GM12878 (cell line): Measurements from ENCODE around the gene PLXNA2. TPM values are rescaled to one million over a fixed set of nuclear protein-coding genes. Genes with fewer than 3 reads are reported as not detected.

Experiments used
- ATAC-seq: fragments of 200-7000 bp; cut with Tn5 transposase; 3 replicates; pipeline ENCODE4 v1.9.1; 2020; ENCODE audit warnings: mild to moderate bottlenecking, moderate library complexity
- BruUV-seq: library from RNA; stranded (reverse); fragments of 400-500 nt; replicated peaks from 2 replicates; lab custom pipeline; 2021; lab: Mats Ljungman, UMichigan
- CTCF ChIA-PET: fragments of 300-600 bp; sonication (Branson Sonifier 250); formaldehyde crosslinking; extraction: SDS; loops from one replicate; lab custom pipeline; 2021; ENCODE audit warnings: inconsistent platforms; lab: Yijun Ruan, JAX
- POLR2A ChIA-PET: fragments of 350-600 bp; formaldehyde crosslinking; extraction: SDS; loops from one replicate; lab custom pipeline; 2021; ENCODE audit warnings: inconsistent platforms; lab: Charles Lee
- RAD21 ChIA-PET: fragments of 300-600 bp; sonication (Branson Sonifier 250); formaldehyde crosslinking; loops from one replicate; lab custom pipeline; 2023; ENCODE audit warnings: antibody characterized with exemption; ENCODE audit not compliant: unreplicated experiment; lab: Charles Lee
- SMC1A ChIA-PET: fragments of 300-600 bp; sonication (Branson Sonifier 250); formaldehyde crosslinking; loops from one replicate; lab custom pipeline; 2023; ENCODE audit not compliant: unreplicated experiment, uncharacterized antibody; lab: Charles Lee
- DNase-seq: peaks from one replicate; pipeline ENCODE4 v3.0.0-alpha.2; 2011; ENCODE audit warnings: low read depth, low spot score
- FAIRE-seq: peaks from 3 replicates; lab custom pipeline; 2011; peaks lifted over from hg19 to GRCh38; lab: Jason Lieb, UNC
- H2AFZ ChIP-seq: 2 replicates; pipeline ENCODE4 v1.6.0; 2011; ENCODE audit warnings: low read depth, low read length, control low read depth; ENCODE audit not compliant: control insufficient read depth
- H3K27ac ChIP-seq: 2 replicates; pipeline ENCODE4 v1.5.1; 2011; ENCODE audit warnings: control low read depth; ENCODE audit not compliant: control insufficient read depth, insufficient read depth
- H3K27me3 ChIP-seq, 2 experiments: replicated peaks in 1 of 2; 2 replicates each; pipeline versions ENCODE4 v1.6.0 to v1.6.1; 2011; ENCODE audit warnings: low read length in 1 of 2; ENCODE audit not compliant: control insufficient read depth in 2 of 2, insufficient read depth in 2 of 2
- H3K36me3 ChIP-seq, 2 experiments: 2 replicates each; pipeline ENCODE4 v1.5.1; 2011; ENCODE audit warnings: low read length in 1 of 2; ENCODE audit not compliant: control insufficient read depth in 2 of 2, insufficient read depth in 2 of 2
- H3K4me1 ChIP-seq: 2 replicates; pipeline ENCODE4 v1.6.1; 2011; ENCODE audit warnings: mild to moderate bottlenecking, low read length, moderate library complexity, mixed read lengths; ENCODE audit not compliant: control insufficient read depth, insufficient read depth
- H3K4me2 ChIP-seq: 2 replicates; pipeline ENCODE4 v1.6.0; 2011; ENCODE audit warnings: control low read depth; ENCODE audit not compliant: control insufficient read depth, insufficient read depth
- H3K4me3 ChIP-seq: fragments of 200-600 bp; sonication (generic); 2 replicates; pipeline ENCODE4 v1.5.1; 2016
- H3K79me2 ChIP-seq: 2 replicates; pipeline ENCODE4 v1.6.0; 2011; ENCODE audit warnings: low read length; ENCODE audit not compliant: control insufficient read depth, insufficient read depth
- H3K9ac ChIP-seq: 2 replicates; pipeline ENCODE4 v1.8.0; 2011; ENCODE audit warnings: low read length, control low read depth, mixed read lengths; ENCODE audit not compliant: control insufficient read depth, insufficient read depth
- H3K9me3 ChIP-seq: replicated peaks from 3 replicates; pipeline ENCODE4 v1.5.1; 2011; ENCODE audit warnings: mild to moderate bottlenecking, low read length; ENCODE audit not compliant: control insufficient read depth, insufficient read depth
- H4K20me1 ChIP-seq: 2 replicates; pipeline ENCODE4 v1.6.0; 2011; ENCODE audit not compliant: control insufficient read depth, insufficient read depth
- ATF7 ChIP-seq: fragments of 450-650 bp; IDR thresholded peaks from 2 replicates; pipeline ENCODE4 v1.6.1; 2016; ENCODE audit warnings: low read depth, mild to moderate bottlenecking
- ETV6 ChIP-seq, 2 experiments: fragments of 450-650 bp in 1 of 2; IDR thresholded peaks in 1 of 2; conservative IDR thresholded peaks in 1 of 2; 2 replicates each; pipeline ENCODE4 v1.6.1; 2014; ENCODE audit warnings: antibody characterized with exemption in 1 of 2, borderline replicate concordance in 1 of 2, low read depth in 1 of 2, mild to moderate bottlenecking in 1 of 2, moderate library complexity in 1 of 2
- RCOR1 ChIP-seq: conservative IDR thresholded peaks from 2 replicates; pipeline ENCODE4 v1.6.1; 2012; ENCODE audit warnings: low read depth, low read length, improper control_type of control experiment
- SREBF1 ChIP-seq: IDR thresholded peaks from 2 replicates; pipeline ENCODE4 v1.6.1; 2012; ENCODE audit warnings: mild to moderate bottlenecking, low read length
- USF1 ChIP-seq: IDR thresholded peaks from 2 replicates; pipeline ENCODE4 v1.6.1; 2011; ENCODE audit warnings: borderline replicate concordance, low read depth, mild to moderate bottlenecking, moderate library complexity, mixed read lengths, low read length; ENCODE audit not compliant: insufficient read depth; ENCODE audit errors: extremely low read length
- ZNF622 ChIP-seq: fragments of 450-650 bp; IDR thresholded peaks from 2 replicates; pipeline ENCODE4 v1.6.1; 2017; ENCODE audit warnings: mild to moderate bottlenecking, inconsistent platforms
- WGBS: methylation state at CpG from one replicate; pipeline ENCODE4 v1.1.6; 2016; ENCODE audit warnings: low lambda C conversion rate; ENCODE audit not compliant: insufficient replicate concordance, insufficient coverage; ENCODE audit errors: missing lambda C conversion rate; 5-methylcytosine and 5-hydroxymethylcytosine counted together
- in situ Hi-C: fragments of 300-500 bp; cut with MboI; formaldehyde crosslinking; loops from 9 replicates; pipeline ENCODE4 v1.14.3; 2018; ENCODE audit warnings: mixed read lengths
- intact Hi-C: fragments of 100-400 bp; cut with micrococcal nuclease; formaldehyde crosslinking; loops from one replicate; pipeline ENCODE4 v1.14.2; 2022; ENCODE audit not compliant: unreplicated experiment
- polyA plus RNA-seq, 11 experiments: library from polyadenylated mRNA; depleted of rRNA in 4 of 11; unstranded in 6 of 11; stranded (reverse) in 5 of 11; fragments of >200 nt; fragmentation: Nextera tagmentation in 4 of 11; fragmentation: Illumina TruSeq in 1 of 11; extraction: Ambion mirVana in 4 of 11; extraction: Trizol in 1 of 11; gene quantifications; 1 replicate in 1 of 11; 2 replicates in 10 of 11; pipeline versions ENCODE4 v1.2.1 to v1.2.3, GENCODE V29; 2011 to 2016; ENCODE audit warnings: inconsistent platforms in 2 of 11, missing spikeins in 2 of 11, low read depth in 1 of 11
- total RNA-seq, 4 experiments: library from RNA; depleted of rRNA in 3 of 4; stranded (reverse); fragments of >200 nt in 3 of 4; fragmentation: Illumina TruSeq in 1 of 4; extraction: Trizol in 1 of 4; gene quantifications; 2 replicates each; pipeline versions ENCODE4 v1.2.1 to v1.2.3, GENCODE V29; 2013 to 2021
- TF ChIP-seq, protein P1 (sequence below): fragments of 150-350 bp; IDR thresholded peaks from 2 replicates; pipeline ENCODE4 v1.6.1; 2016; ENCODE audit warnings: low read depth, low read length

PLXNA2 gene
- total and polyA plus RNA-seq, 10 of the 15 experiments (the other 5 are each of a cell fraction or from before 2014, with no cell fraction given) = under 0.01 to 0.08 (median 0.07) TPM; not detected in 4

- TF ChIP-seq, protein P1, sequence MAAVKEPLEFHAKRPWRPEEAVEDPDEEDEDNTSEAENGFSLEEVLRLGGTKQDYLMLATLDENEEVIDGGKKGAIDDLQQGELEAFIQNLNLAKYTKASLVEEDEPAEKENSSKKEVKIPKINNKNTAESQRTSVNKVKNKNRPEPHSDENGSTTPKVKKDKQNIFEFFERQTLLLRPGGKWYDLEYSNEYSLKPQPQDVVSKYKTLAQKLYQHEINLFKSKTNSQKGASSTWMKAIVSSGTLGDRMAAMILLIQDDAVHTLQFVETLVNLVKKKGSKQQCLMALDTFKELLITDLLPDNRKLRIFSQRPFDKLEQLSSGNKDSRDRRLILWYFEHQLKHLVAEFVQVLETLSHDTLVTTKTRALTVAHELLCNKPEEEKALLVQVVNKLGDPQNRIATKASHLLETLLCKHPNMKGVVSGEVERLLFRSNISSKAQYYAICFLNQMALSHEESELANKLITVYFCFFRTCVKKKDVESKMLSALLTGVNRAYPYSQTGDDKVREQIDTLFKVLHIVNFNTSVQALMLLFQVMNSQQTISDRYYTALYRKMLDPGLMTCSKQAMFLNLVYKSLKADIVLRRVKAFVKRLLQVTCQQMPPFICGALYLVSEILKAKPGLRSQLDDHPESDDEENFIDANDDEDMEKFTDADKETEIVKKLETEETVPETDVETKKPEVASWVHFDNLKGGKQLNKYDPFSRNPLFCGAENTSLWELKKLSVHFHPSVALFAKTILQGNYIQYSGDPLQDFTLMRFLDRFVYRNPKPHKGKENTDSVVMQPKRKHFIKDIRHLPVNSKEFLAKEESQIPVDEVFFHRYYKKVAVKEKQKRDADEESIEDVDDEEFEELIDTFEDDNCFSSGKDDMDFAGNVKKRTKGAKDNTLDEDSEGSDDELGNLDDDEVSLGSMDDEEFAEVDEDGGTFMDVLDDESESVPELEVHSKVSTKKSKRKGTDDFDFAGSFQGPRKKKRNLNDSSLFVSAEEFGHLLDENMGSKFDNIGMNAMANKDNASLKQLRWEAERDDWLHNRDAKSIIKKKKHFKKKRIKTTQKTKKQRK = no peak
- no peak for TF ChIP-seq SREBF1
These were observed 4.2 kb upstream of the PLXNA2 start (continued) for GRCh38 chr1:208248307-208248801.

DNA sequence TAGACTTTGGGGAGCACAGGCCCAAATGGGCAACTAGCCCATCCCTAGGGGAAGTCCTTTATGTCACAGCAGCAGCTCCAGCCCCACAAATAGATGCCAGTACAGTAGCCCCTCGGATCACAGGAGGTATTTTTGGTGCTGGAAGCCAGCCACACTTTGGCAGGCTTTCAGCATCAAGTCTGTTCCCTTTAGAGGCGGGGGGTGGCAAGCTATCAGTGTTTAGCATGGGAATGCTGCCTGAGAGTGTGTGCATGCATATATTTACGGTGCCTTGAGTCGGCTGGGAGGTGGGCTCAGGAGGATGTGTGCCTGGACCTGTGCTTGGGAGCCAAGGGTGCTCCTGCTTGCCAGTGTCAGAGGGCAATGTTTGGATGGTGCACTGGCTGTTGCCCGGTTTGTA is 3.5 kb upstream of the PLXNA2 start:
- ChIA-PET SMC1A (interaction anchor here (0.6 kb wide), 1 partner anchor 103 kb away, joined by 3 read pairs; no protein-coding TSS in a partner anchor), CTCF (interaction anchor here (0.7 to 4.4 kb wide), 3 partner anchors 13 to 226 kb away, joined by 3 to 43 read pairs (median 5); no protein-coding TSS in a partner anchor), RAD21 (interaction anchor here (1.6 kb wide), 1 partner anchor 226 kb away, joined by 3 read pairs; no protein-coding TSS in a partner anchor), POLR2A (no interaction called here)
- no peak overlapping the region for H2AFZ ChIP-seq
- no peaks in the 10 kb centered on the region for H3K79me2 ChIP-seq
- no peak overlapping the region for H3K27ac ChIP-seq
- DNase-seq (no peak), ATAC-seq (no peak), FAIRE-seq (no peak)
- H3K9me3 ChIP-seq = no peaks in the 10 kb centered on the region
- no peak overlapping the region for H3K4me2 ChIP-seq
- in situ Hi-C loops = loop anchor here (5.0 kb wide), 1 partner anchor 225 kb away; no protein-coding TSS in a partner anchor
- H3K27me3 ChIP-seq = peaks cover 8 to 15% of the 10 kb centered on the region in 2 experiments
- WGBS = 18% methylated on average over 5 of the region's 5 CpGs
- intact Hi-C loops = no loop called here
- H4K20me1 ChIP-seq = no peaks in the 10 kb centered on the region
- no peaks in the 10 kb centered on the region for H3K36me3 ChIP-seq
- H3K4me3 ChIP-seq = no peak overlapping the region
- peaks cover 8% of the 10 kb centered on the region for H3K4me1 ChIP-seq
- H3K9ac ChIP-seq = no peak overlapping the region
- TF ChIP-seq ZNF622 (no peak), USF1 (no peak), ETV6 (conservative IDR thresholded peaks at IDR 0.05 in 1 of 2, IDR thresholded peaks at IDR 0.05 in 1 of 2; ENCODE audit: borderline replicate concordance in 1 of 2, low read depth in 1 of 2) (no peak), ATF7 (no peak), RCOR1 (no peak)
- BruUV-seq = no TSS peak
